NT2/D1 (cell line): ENCODE results near the gene TENM4.

Source experiments
- DNase-seq: peaks from one replicate; pipeline ENCODE4 v3.0.0-alpha.2; 2011; ENCODE audit warnings: low read depth, low spot score
- H3K27me3 ChIP-seq: 2 replicates; pipeline ENCODE4 v1.6.0; 2011; ENCODE audit warnings: mild to moderate bottlenecking; ENCODE audit not compliant: insufficient read length, insufficient read depth
- H3K36me3 ChIP-seq: 2 replicates; pipeline ENCODE4 v1.6.1; 2011; ENCODE audit warnings: mild to moderate bottlenecking, low read length, mixed read lengths; ENCODE audit not compliant: insufficient read depth, insufficient read length
- H3K4me1 ChIP-seq: 2 replicates; pipeline ENCODE4 v1.5.1; 2011; ENCODE audit not compliant: insufficient read depth, insufficient read length
- H3K4me3 ChIP-seq: 2 replicates; pipeline ENCODE4 v1.5.1; 2011; ENCODE audit warnings: low read depth; ENCODE audit not compliant: insufficient read length
- H3K9ac ChIP-seq: 2 replicates; pipeline ENCODE4 v1.6.0; 2011; ENCODE audit warnings: low read depth; ENCODE audit not compliant: insufficient read length
- H3K9me3 ChIP-seq: 2 replicates; pipeline ENCODE4 v1.5.1; 2011; ENCODE audit warnings: mild to moderate bottlenecking, low read length; ENCODE audit not compliant: insufficient read depth
- SUZ12 ChIP-seq: IDR thresholded peaks from 2 replicates; pipeline ENCODE4 v1.6.1; 2011; ENCODE audit not compliant: insufficient read length, insufficient read depth; ENCODE audit errors: extremely low read depth
- YY1 ChIP-seq: IDR thresholded peaks from 2 replicates; pipeline ENCODE4 v1.6.1; 2011; ENCODE audit not compliant: insufficient read length, insufficient read depth
- ZNF274 ChIP-seq: IDR thresholded peaks from 2 replicates; pipeline ENCODE4 v1.6.1; 2011; ENCODE audit warnings: mild to moderate bottlenecking, low read depth, low read length

Gene TENM4

DNA sequence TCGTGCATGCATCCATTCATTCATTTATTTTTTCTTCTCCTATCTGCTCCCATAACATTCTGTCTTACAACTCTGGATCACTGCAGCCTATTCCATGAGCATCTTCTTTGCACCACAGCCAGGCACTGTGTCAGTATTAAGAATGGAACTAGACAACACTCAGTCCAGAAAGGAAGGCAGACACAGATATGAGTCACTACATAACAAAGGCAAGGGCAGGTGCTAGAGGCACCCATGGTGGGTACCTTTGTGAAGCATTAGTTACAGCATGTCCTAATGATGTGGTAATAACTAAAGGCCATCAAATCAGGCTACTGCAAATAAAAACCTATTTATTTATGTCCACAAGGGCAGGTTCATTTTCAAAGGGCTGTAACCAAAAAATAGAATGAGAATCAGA, 28.1 kb downstream of the TENM4 start:
- Histone ChIP-seq H3K9me3 (peaks cover 11% of the 10 kb centered on the region; the same call in 1 of the 2 replicates), H3K9ac (no peak overlapping the region), H3K4me3 (no peak overlapping the region), H3K27me3 (no peaks in the 10 kb centered on the region), H3K4me1 (no peaks in the 10 kb centered on the region), H3K36me3 (peaks cover 9% of the 10 kb centered on the region)
- DNase-seq = no peak
- TF ChIP-seq YY1 (no peak), SUZ12 (no peak), ZNF274 (no peak)

DNA sequence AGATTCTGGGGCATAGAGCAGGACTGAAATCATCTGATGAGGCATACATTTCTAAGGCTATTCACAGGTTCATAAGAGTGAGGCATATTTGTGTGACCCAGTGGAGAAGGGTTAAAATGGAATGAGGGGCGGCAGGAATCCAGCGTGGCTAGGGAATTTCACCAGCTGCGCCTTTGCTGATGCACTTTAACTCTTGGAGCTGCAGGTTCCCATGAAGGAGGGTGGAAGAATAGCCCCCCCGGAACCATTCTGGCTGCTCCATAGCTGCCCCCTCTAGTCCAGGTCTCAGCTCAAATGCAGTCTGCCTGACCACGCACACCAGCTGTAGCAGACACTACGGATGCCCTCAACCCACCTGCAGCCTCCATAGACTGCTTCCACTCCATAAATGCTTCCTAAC, 31.5 kb downstream of the TENM4 start:
- DNase-seq = no peak
- Histone ChIP-seq H3K4me1 (no peaks in the 10 kb centered on the region), H3K36me3 (peaks cover 9% of the 10 kb centered on the region), H3K9me3 (no peaks in the 10 kb centered on the region), H3K4me3 (no peak overlapping the region), H3K9ac (no peak overlapping the region), H3K27me3 (no peaks in the 10 kb centered on the region)
- TF ChIP-seq YY1 = no peak
- TF ChIP-seq ZNF274 = no peak
- TF ChIP-seq SUZ12 = no peak

DNA sequence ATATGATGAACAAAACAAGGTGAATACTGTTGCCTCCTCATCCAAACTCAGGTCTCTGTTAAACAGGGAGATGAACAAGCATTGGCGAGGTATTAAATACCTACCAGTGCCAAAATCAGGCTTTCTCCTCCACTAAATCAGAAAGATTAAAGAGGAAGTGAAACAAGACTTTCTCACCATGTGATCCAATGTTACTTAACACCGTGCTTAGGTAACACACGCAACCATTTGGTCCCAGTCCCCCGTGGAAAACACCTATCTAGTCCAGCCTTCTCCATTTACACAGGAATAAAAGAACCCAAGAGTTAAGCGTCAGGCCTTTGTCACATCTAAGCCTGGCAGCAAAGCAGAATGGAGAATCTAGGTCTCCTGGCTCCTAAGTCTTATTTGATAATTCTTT, 34.5 kb downstream of the TENM4 start:
- peaks cover 10% of the 10 kb centered on the region; the same call in 1 of the 2 replicates for H3K9me3 ChIP-seq
- no peak for DNase-seq
- peaks cover 7% of the 10 kb centered on the region for H3K36me3 ChIP-seq
- H3K4me1 ChIP-seq = no peaks in the 10 kb centered on the region
- TF ChIP-seq SUZ12 (no peak), YY1 (no peak), ZNF274 (no peak)
- H3K27me3 ChIP-seq = no peaks in the 10 kb centered on the region
- no peak overlapping the region for H3K9ac ChIP-seq
- H3K4me3 ChIP-seq = no peak overlapping the region

DNA sequence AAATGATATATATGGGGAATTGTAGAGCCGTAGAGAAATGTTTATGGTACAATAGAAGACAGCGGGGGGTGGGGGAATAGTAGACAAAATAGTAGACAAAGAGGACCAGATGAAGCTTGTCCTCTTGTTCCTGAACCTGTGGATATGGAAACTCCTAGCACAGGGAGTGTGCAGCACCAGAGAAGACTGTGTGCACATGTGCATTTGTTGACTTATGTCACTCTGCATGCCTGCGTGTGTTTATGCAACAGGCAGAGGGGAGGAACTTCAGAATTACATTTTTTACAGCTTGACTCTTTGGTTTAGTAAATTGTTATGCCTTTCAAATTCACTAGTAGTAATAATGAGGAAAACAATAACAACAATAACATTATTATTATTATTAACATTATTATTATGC, 36.0 kb downstream of the TENM4 start:
- no peak overlapping the region for H3K9ac ChIP-seq
- H3K9me3 ChIP-seq = peaks cover 10% of the 10 kb centered on the region; the same call in 1 of the 2 replicates
- no peaks in the 10 kb centered on the region for H3K27me3 ChIP-seq
- TF ChIP-seq YY1 (no peak), ZNF274 (no peak), SUZ12 (no peak)
- H3K4me3 ChIP-seq = no peak overlapping the region
- H3K36me3 ChIP-seq = peaks cover 7% of the 10 kb centered on the region
- H3K4me1 ChIP-seq = peaks cover 6% of the 10 kb centered on the region
- DNase-seq = no peak

DNA sequence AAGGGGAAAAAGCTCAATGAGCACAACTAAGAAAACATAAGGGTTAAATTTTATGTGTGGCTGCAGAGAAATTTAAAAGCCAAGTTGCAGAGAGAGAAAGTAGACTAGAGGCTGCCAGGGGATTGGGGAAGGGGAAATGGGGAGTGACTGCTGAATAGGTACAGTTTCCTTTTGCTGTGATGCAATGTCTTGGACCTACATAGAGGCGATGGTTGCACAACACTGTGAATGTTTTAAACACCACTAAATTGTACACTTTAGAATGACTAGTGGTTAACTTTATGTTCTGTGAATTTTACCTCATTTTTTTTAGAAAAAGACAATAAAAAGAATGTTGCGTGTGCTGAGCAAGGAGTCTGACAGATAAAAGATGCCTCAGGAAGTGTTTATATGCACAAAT, 36.5 kb downstream of the TENM4 start:
- TF ChIP-seq YY1 (no peak), SUZ12 (no peak), ZNF274 (no peak)
- DNase-seq = no peak
- Histone ChIP-seq H3K4me1 (peaks cover 6% of the 10 kb centered on the region), H3K36me3 (peaks cover 5% of the 10 kb centered on the region), H3K4me3 (no peak overlapping the region), H3K27me3 (no peaks in the 10 kb centered on the region), H3K9me3 (peaks cover 10% of the 10 kb centered on the region; the same call in 1 of the 2 replicates), H3K9ac (no peak overlapping the region)

DNA sequence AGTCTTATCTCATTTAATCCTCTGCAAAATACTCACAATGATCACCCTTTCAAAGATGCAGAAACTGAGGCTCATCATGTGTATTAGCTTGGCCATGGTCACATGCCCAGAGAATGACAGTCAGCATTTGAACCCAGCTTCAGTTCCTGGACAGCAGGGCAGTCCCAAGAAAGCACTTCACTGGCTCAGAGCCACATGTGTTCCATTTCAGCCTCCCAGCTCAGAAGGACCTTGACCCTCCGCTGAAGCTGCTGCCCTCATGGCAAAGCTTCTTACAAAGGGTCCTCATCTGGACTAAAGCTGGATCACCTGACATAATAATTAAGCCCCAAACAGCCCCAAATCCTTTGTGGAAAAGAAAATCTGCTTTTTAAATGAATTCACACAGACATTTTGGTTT, 37.0 kb downstream of the TENM4 start:
- Histone ChIP-seq H3K4me3 (no peak overlapping the region), H3K4me1 (peaks cover 6% of the 10 kb centered on the region), H3K9me3 (peaks cover 10% of the 10 kb centered on the region; the same call in 1 of the 2 replicates), H3K27me3 (no peaks in the 10 kb centered on the region), H3K36me3 (peaks cover 5% of the 10 kb centered on the region), H3K9ac (no peak overlapping the region)
- no peak for TF ChIP-seq YY1
- no peak for TF ChIP-seq ZNF274
- no peak for TF ChIP-seq SUZ12
- DNase-seq = no peak

DNA sequence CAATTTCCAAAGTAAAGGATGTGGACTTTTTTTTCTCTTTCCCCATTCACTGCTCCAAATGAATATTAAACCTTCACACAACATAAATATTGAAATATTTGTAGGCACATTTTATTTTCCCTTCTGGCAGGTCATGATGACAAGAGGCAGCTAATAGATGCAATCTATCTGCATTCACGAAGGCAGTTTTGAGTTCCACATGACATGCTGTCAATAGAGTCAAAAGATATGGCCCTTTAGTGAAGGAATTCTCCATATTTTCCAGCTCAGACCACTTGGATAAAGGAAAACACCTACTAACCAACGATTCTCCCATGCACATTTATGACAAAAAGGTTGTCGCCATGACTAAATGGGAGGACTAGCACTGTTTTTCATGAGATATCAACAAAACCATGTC, 37.9 kb downstream of the TENM4 start:
- H3K9ac ChIP-seq = no peak overlapping the region
- no peak for DNase-seq
- H3K36me3 ChIP-seq = peaks cover 5% of the 10 kb centered on the region
- TF ChIP-seq SUZ12 (no peak), YY1 (no peak), ZNF274 (no peak)
- H3K27me3 ChIP-seq = no peaks in the 10 kb centered on the region
- peaks cover 6% of the 10 kb centered on the region for H3K4me1 ChIP-seq
- peaks cover 10% of the 10 kb centered on the region; the same call in 1 of the 2 replicates for H3K9me3 ChIP-seq
- no peak overlapping the region for H3K4me3 ChIP-seq
